GM21825 (cell line): Measurements from ENCODE around the gene CCL15.
"Not testable (repeated sequence)": the region's sequence is repeated elsewhere in the genome, so short reads cannot be mapped to it uniquely, and the experiment has no call there.

ENCODE experiments used
- ATAC-seq: cut with Tn5 transposase; IDR thresholded peaks from one replicate; pipeline ENCODE4 v1.9.1; 2021; ENCODE audit warnings: mild to moderate bottlenecking, moderate library complexity; ENCODE audit not compliant: unreplicated experiment

The CCL15 gene

GRCh38 chr17:35995346-35995745, 6.0 kb downstream of the CCL15 start:
- not testable (repeated sequence) for ATAC-seq

- no peak for ATAC-seq
Observed at GRCh38 chr17:35991075-35991474, 10.3 kb downstream of the CCL15 start.

GRCh38 chr17:35988164-35988563, 13.2 kb downstream of the CCL15 start:
- ATAC-seq: no peak

- ATAC-seq: no peak
Observed at GRCh38 chr17:35986643-35987042, 14.7 kb downstream of the CCL15 start, which contains the start of gene CCL14. Gene CCL14 (minus strand): TSS chr17:35986729. CDS start chr17:35986649, 80 bp downstream.

GRCh38 chr17:35984140-35984539, 17.2 kb downstream of the CCL15 start:
- no peak for ATAC-seq

- ATAC-seq: no peak
Observed at GRCh38 chr17:35982409-35983191, 18.8 kb downstream of the CCL15 start.

- no peak for ATAC-seq
Observed at GRCh38 chr17:35981908-35982330, 19.4 kb downstream of the CCL15 start.

GRCh38 chr17:35981246-35981645, 20.1 kb downstream of the CCL15 start, which contains the start of gene CCL16:
Gene CCL16 (minus strand): TSS chr17:35981497. CDS start chr17:35981420, 77 bp downstream.
- ATAC-seq: no peak

GRCh38 chr17:35978346-35978745, 23.0 kb downstream of the CCL15 start:
- ATAC-seq: no peak

- no peak for ATAC-seq
Observed at GRCh38 chr17:35977509-35977908, 23.8 kb downstream of the CCL15 start.

GRCh38 chr17:35973333-35974260, 27.8 kb downstream of the CCL15 start:
- no peak for ATAC-seq

GRCh38 chr17:35972945-35973332, 28.4 kb downstream of the CCL15 start:
- ATAC-seq: no peak

- ATAC-seq: no peak
Observed at GRCh38 chr17:35972535-35972934, 28.8 kb downstream of the CCL15 start.

GRCh38 chr17:35972066-35972465, 29.3 kb downstream of the CCL15 start:
- no peak for ATAC-seq

- no peak for ATAC-seq
Observed at GRCh38 chr17:35969558-35970380, 31.6 kb downstream of the CCL15 start.

GRCh38 chr17:35968520-35969054, 32.8 kb downstream of the CCL15 start:
- no peak for ATAC-seq

- ATAC-seq: no peak
Observed at GRCh38 chr17:35965272-35965671, 36.1 kb downstream of the CCL15 start.

- ATAC-seq: no peak
Observed at GRCh38 chr17:35963663-35964062, 37.7 kb downstream of the CCL15 start.

- no peak for ATAC-seq
Observed at GRCh38 chr17:35953720-35954119, 47.6 kb downstream of the CCL15 start.

GRCh38 chr17:35949401-35949800, 52.0 kb downstream of the CCL15 start:
- no peak for ATAC-seq
